ENCODE measurements around the gene SHISA8.
"Not testable (repeated sequence)": the region's sequence is repeated elsewhere in the genome, so short reads cannot be mapped to it uniquely, and the experiment has no call there.

Gene SHISA8

GRCh38 chr22:41949297-41949965, 34.6 kb upstream of the SHISA8 start:
- Histone ChIP-seq H3K4me3 (ENCODE audit: control insufficient read depth in 1 of 7, extremely low read depth in 1 of 7, insufficient read depth in 4 of 7, low read depth in 2 of 7, low read length in 6 of 7) (no peak overlapping the region), H3K9me3 (ENCODE audit: control extremely low read depth in 1 of 5, control insufficient read depth in 4 of 5, insufficient read depth in 2 of 5, low read depth in 1 of 5, low read length in 4 of 5) (no peaks in the 10 kb centered on the region), H3K36me3 (ENCODE audit: control insufficient read depth in 4 of 4, insufficient read depth in 4 of 4, low read length in 3 of 4) (peaks cover 0 to 8% (median 0%) of the 10 kb centered on the region in 4 experiments), H3K4me1 (ENCODE audit: control extremely low read depth in 1 of 4, control insufficient read depth in 4 of 4, insufficient read depth in 4 of 4, low read length in 3 of 4) (peaks cover 0 to 19% (median 12%) of the 10 kb centered on the region in 4 experiments), H3K27me3 (replicated peaks in 2 of 5; ENCODE audit: control insufficient read depth in 4 of 5, insufficient read depth in 5 of 5, low read length in 4 of 5) (no peaks in the 10 kb centered on the region), H3K27ac (ENCODE audit: insufficient read depth in 1 of 2, low read depth in 1 of 2, low read length in 2 of 2, poor library complexity in 1 of 2, severe bottlenecking in 2 of 2) (no peak overlapping the region)
- ChIA-PET POLR2A (no interaction called here), CTCF (interaction anchor here (0.6 to 1.4 kb wide), 3 partner anchors 8 to 412 kb away, joined by 3 to 7 read pairs (median 5); no protein-coding TSS in a partner anchor)
- DNase-seq, result no peak
- WGBS (ENCODE audit: insufficient coverage), result 89% methylated on average over 7 of the region's 7 CpGs

- POLR2A ChIA-PET; H3K4me3 ChIP-seq (ENCODE audit: control insufficient read depth in 1 of 7, extremely low read depth in 1 of 7, insufficient read depth in 4 of 7, low read depth in 2 of 7, low read length in 6 of 7); DNase-seq; H3K27ac ChIP-seq (ENCODE audit: insufficient read depth in 1 of 2, low read depth in 1 of 2, low read length in 2 of 2, poor library complexity in 1 of 2, severe bottlenecking in 2 of 2); H3K9me3 ChIP-seq (ENCODE audit: control extremely low read depth in 1 of 5, control insufficient read depth in 4 of 5, insufficient read depth in 2 of 5, low read depth in 1 of 5, low read length in 4 of 5); H3K27me3 ChIP-seq (replicated peaks in 2 of 5; ENCODE audit: control insufficient read depth in 4 of 5, insufficient read depth in 5 of 5, low read length in 4 of 5): not testable (repeated sequence)
- peaks cover 0 to 11% (median 0%) of the 10 kb centered on the region in 4 experiments for H3K36me3 ChIP-seq (ENCODE audit: control insufficient read depth in 4 of 4, insufficient read depth in 4 of 4, low read length in 3 of 4)
- peaks cover 0 to 19% (median 13%) of the 10 kb centered on the region in 4 experiments for H3K4me1 ChIP-seq (ENCODE audit: control extremely low read depth in 1 of 4, control insufficient read depth in 4 of 4, insufficient read depth in 4 of 4, low read length in 3 of 4)
- WGBS (ENCODE audit: insufficient coverage), result 86% methylated on average over 7 of the region's 8 CpGs
- CTCF ChIA-PET, result interaction anchor here (1.4 kb wide), 1 partner anchor 9 kb away, joined by 7 read pairs; no protein-coding TSS in a partner anchor
Measured at GRCh38 chr22:41948928-41949296, 34.0 kb upstream of the SHISA8 start.

GRCh38 chr22:41948142-41948541, 33.3 kb upstream of the SHISA8 start:
- Histone ChIP-seq H3K27me3 (replicated peaks in 2 of 5; ENCODE audit: control insufficient read depth in 4 of 5, insufficient read depth in 5 of 5, low read length in 4 of 5) (no peaks in the 10 kb centered on the region), H3K36me3 (ENCODE audit: control insufficient read depth in 4 of 4, insufficient read depth in 4 of 4, low read length in 3 of 4) (peaks cover 0 to 19% (median 1%) of the 10 kb centered on the region in 4 experiments), H3K27ac (ENCODE audit: insufficient read depth in 1 of 2, low read depth in 1 of 2, low read length in 2 of 2, poor library complexity in 1 of 2, severe bottlenecking in 2 of 2) (no peak overlapping the region), H3K4me3 (ENCODE audit: control insufficient read depth in 1 of 7, extremely low read depth in 1 of 7, insufficient read depth in 4 of 7, low read depth in 2 of 7, low read length in 6 of 7) (no peak overlapping the region), H3K9me3 (ENCODE audit: control extremely low read depth in 1 of 5, control insufficient read depth in 4 of 5, insufficient read depth in 2 of 5, low read depth in 1 of 5, low read length in 4 of 5) (no peaks in the 10 kb centered on the region), H3K4me1 (ENCODE audit: control extremely low read depth in 1 of 4, control insufficient read depth in 4 of 4, insufficient read depth in 4 of 4, low read length in 3 of 4) (peaks cover 0 to 19% (median 13%) of the 10 kb centered on the region in 4 experiments)
- ChIA-PET POLR2A (no interaction called here), CTCF (interaction anchor here (0.6 to 1.9 kb wide), 2 partner anchors 8 to 405 kb away, joined by 4 to 7 read pairs; no protein-coding TSS in a partner anchor)
- WGBS (ENCODE audit: insufficient coverage), result 100% methylated on average over 1 of the region's 2 CpGs
- no peak for DNase-seq

GRCh38 chr22:41947424-41948080, 32.7 kb upstream of the SHISA8 start:
- H3K27me3 ChIP-seq (replicated peaks in 2 of 5; ENCODE audit: control insufficient read depth in 4 of 5, insufficient read depth in 5 of 5, low read length in 4 of 5), result no peaks in the 10 kb centered on the region
- no peaks in the 10 kb centered on the region for H3K9me3 ChIP-seq (ENCODE audit: control extremely low read depth in 1 of 5, control insufficient read depth in 4 of 5, insufficient read depth in 2 of 5, low read depth in 1 of 5, low read length in 4 of 5)
- H3K27ac ChIP-seq (ENCODE audit: insufficient read depth in 1 of 2, low read depth in 1 of 2, low read length in 2 of 2, poor library complexity in 1 of 2, severe bottlenecking in 2 of 2), result no peak overlapping the region
- H3K4me3 ChIP-seq (ENCODE audit: control insufficient read depth in 1 of 7, extremely low read depth in 1 of 7, insufficient read depth in 4 of 7, low read depth in 2 of 7, low read length in 6 of 7), result peak overlapping the region in 5 of 7 experiments; percentile 81 to 94 (median 87)
- H3K36me3 ChIP-seq (ENCODE audit: control insufficient read depth in 4 of 4, insufficient read depth in 4 of 4, low read length in 3 of 4), result peaks cover 0 to 24% (median 4%) of the 10 kb centered on the region in 4 experiments
- DNase-seq, result no peak
- ChIA-PET POLR2A (no interaction called here), CTCF (interaction anchor here (1.9 kb wide), 1 partner anchor 8 kb away, joined by 7 read pairs; no protein-coding TSS in a partner anchor)
- WGBS (ENCODE audit: insufficient coverage), result 81% methylated on average over 11 of the region's 21 CpGs
- peaks cover 0 to 19% (median 13%) of the 10 kb centered on the region in 4 experiments for H3K4me1 ChIP-seq (ENCODE audit: control extremely low read depth in 1 of 4, control insufficient read depth in 4 of 4, insufficient read depth in 4 of 4, low read length in 3 of 4)

GRCh38 chr22:41946629-41947423, 32.0 kb upstream of the SHISA8 start, which contains the start of gene CENPM:
TSS of gene CENPM (minus strand) at chr22:41947152. CDS start at chr22:41947076, 76 bp downstream.
- CTCF ChIA-PET, result interaction anchor here (1.1 to 1.9 kb wide), 5 partner anchors 9 to 250 kb away, joined by 3 to 7 read pairs (median 5); no protein-coding TSS in a partner anchor
- POLR2A ChIA-PET, result interaction anchor here (0.9 kb wide), 1 partner anchor 114 kb away, joined by 3 read pairs; the partner anchor contains the start of gene SREBF2
- peaks cover 0 to 28% (median 4%) of the 10 kb centered on the region in 4 experiments for H3K36me3 ChIP-seq (ENCODE audit: control insufficient read depth in 4 of 4, insufficient read depth in 4 of 4, low read length in 3 of 4)
- peaks cover 0 to 19% (median 13%) of the 10 kb centered on the region in 4 experiments for H3K4me1 ChIP-seq (ENCODE audit: control extremely low read depth in 1 of 4, control insufficient read depth in 4 of 4, insufficient read depth in 4 of 4, low read length in 3 of 4)
- H3K27me3 ChIP-seq (replicated peaks in 2 of 5; ENCODE audit: control insufficient read depth in 4 of 5, insufficient read depth in 5 of 5, low read length in 4 of 5), result no peaks in the 10 kb centered on the region
- 3% methylated on average over 51 of the region's 56 CpGs for WGBS (ENCODE audit: insufficient coverage)
- DNase-seq, result peak; percentile 91 to 94 (median 93)
- H3K4me3 ChIP-seq (ENCODE audit: control insufficient read depth in 1 of 7, extremely low read depth in 1 of 7, insufficient read depth in 4 of 7, low read depth in 2 of 7, low read length in 6 of 7), result peak within 1 kb of the TSS; percentile 67 to 94 (median 84)
- H3K27ac ChIP-seq (ENCODE audit: insufficient read depth in 1 of 2, low read depth in 1 of 2, low read length in 2 of 2, poor library complexity in 1 of 2, severe bottlenecking in 2 of 2), result peak within 1 kb of the TSS in 1 of 2 experiments; percentile 60
- no peaks in the 10 kb centered on the region for H3K9me3 ChIP-seq (ENCODE audit: control extremely low read depth in 1 of 5, control insufficient read depth in 4 of 5, insufficient read depth in 2 of 5, low read depth in 1 of 5, low read length in 4 of 5)

- CTCF ChIA-PET, result interaction anchor here (1.2 to 2.3 kb wide), 8 partner anchors 18 to 277 kb away, joined by 3 to 11 read pairs (median 6); no protein-coding TSS in a partner anchor
- H3K27me3 ChIP-seq (replicated peaks in 2 of 5; ENCODE audit: control insufficient read depth in 4 of 5, insufficient read depth in 5 of 5, low read length in 4 of 5), result no peaks in the 10 kb centered on the region
- H3K4me1 ChIP-seq (ENCODE audit: control extremely low read depth in 1 of 4, control insufficient read depth in 4 of 4, insufficient read depth in 4 of 4, low read length in 3 of 4), result peaks cover 0 to 31% (median 21%) of the 10 kb centered on the region in 4 experiments
- peaks cover 3 to 54% (median 8%) of the 10 kb centered on the region in 4 experiments for H3K36me3 ChIP-seq (ENCODE audit: control insufficient read depth in 4 of 4, insufficient read depth in 4 of 4, low read length in 3 of 4)
- 92% methylated on average over 7 of the region's 9 CpGs for WGBS (ENCODE audit: insufficient coverage)
- H3K9me3 ChIP-seq (ENCODE audit: control extremely low read depth in 1 of 5, control insufficient read depth in 4 of 5, insufficient read depth in 2 of 5, low read depth in 1 of 5, low read length in 4 of 5), result no peaks in the 10 kb centered on the region
- no peak for DNase-seq
- no peak overlapping the region for H3K27ac ChIP-seq (ENCODE audit: insufficient read depth in 1 of 2, low read depth in 1 of 2, low read length in 2 of 2, poor library complexity in 1 of 2, severe bottlenecking in 2 of 2)
- H3K4me3 ChIP-seq (ENCODE audit: control insufficient read depth in 1 of 7, extremely low read depth in 1 of 7, insufficient read depth in 4 of 7, low read depth in 2 of 7, low read length in 6 of 7), result no peak overlapping the region
- POLR2A ChIA-PET, result no interaction called here
Measured at GRCh38 chr22:41943661-41944209, 28.9 kb upstream of the SHISA8 start.
